H9 (cell line): ENCODE measurements around the gene TMCO4. TPM values are rescaled to one million over a fixed set of nuclear protein-coding genes. Genes with fewer than 3 reads are reported as not detected.

Experiments
- DNase-seq: peaks from one replicate; pipeline ENCODE4 v3.0.0-alpha.2; 2017
- H2AFZ ChIP-seq: one replicate; pipeline ENCODE4 v1.6.1; 2013; ENCODE audit warnings: mild to moderate bottlenecking, low read length, control low read depth, moderate library complexity
- H2AK5ac ChIP-seq: 2 replicates; pipeline ENCODE4 v1.6.1; 2013; ENCODE audit warnings: low read length, control low read depth, mixed read lengths; ENCODE audit not compliant: insufficient read length
- H2BK120ac ChIP-seq: one replicate; pipeline ENCODE4 v1.6.1; 2013; ENCODE audit warnings: low read depth, mild to moderate bottlenecking, low read length, control low read depth, inconsistent platforms; ENCODE audit not compliant: poor library complexity, severe bottlenecking
- H2BK12ac ChIP-seq: 2 replicates; pipeline ENCODE4 v1.6.1; 2013; ENCODE audit warnings: low read length, control low read depth, mixed read lengths, low read depth; ENCODE audit not compliant: insufficient read length
- H2BK15ac ChIP-seq: 2 replicates; pipeline ENCODE4 v1.6.1; 2013; ENCODE audit warnings: low read depth, low read length, control low read depth
- H2BK20ac ChIP-seq: one replicate; pipeline ENCODE4 v1.6.1; 2013; ENCODE audit warnings: low read depth, mild to moderate bottlenecking, low read length, control low read depth, inconsistent platforms; ENCODE audit not compliant: poor library complexity, severe bottlenecking
- H2BK5ac ChIP-seq: 2 replicates; pipeline ENCODE4 v1.6.1; 2013; ENCODE audit warnings: low read length, control low read depth, mixed read lengths; ENCODE audit not compliant: insufficient read length
- H3K14ac ChIP-seq: 2 replicates; pipeline ENCODE4 v1.6.1; 2013; ENCODE audit warnings: low read length, control low read depth; ENCODE audit not compliant: insufficient read depth
- H3K18ac ChIP-seq: 2 replicates; pipeline ENCODE4 v1.6.1; 2013; ENCODE audit warnings: low read depth, mild to moderate bottlenecking, mixed read lengths, low read length, control low read depth; ENCODE audit not compliant: insufficient read length
- H3K23ac ChIP-seq: 2 replicates; pipeline ENCODE4 v1.6.1; 2013; ENCODE audit warnings: low read length, control low read depth, mixed read lengths, low read depth; ENCODE audit not compliant: insufficient read length
- H3K23me2 ChIP-seq: 2 replicates; pipeline ENCODE4 v1.6.1; 2013; ENCODE audit warnings: low read depth, mild to moderate bottlenecking, mixed read lengths, low read length, control low read depth; ENCODE audit not compliant: insufficient read length, poor library complexity, severe bottlenecking
- H3K27ac ChIP-seq: 2 replicates; pipeline ENCODE4 v1.5.1; 2013; ENCODE audit warnings: low read length, control low read depth, mixed read lengths, low read depth; ENCODE audit not compliant: insufficient read length
- H3K27me3 ChIP-seq: 2 replicates; pipeline ENCODE4 v1.6.1; 2013; ENCODE audit warnings: low read length, control low read depth, inconsistent platforms; ENCODE audit not compliant: insufficient read depth
- H3K4ac ChIP-seq: 2 replicates; pipeline ENCODE4 v1.6.1; 2013; ENCODE audit warnings: low read depth, mild to moderate bottlenecking, control low read depth, inconsistent platforms, low read length, moderate library complexity
- H3K4me1 ChIP-seq: 2 replicates; pipeline ENCODE4 v1.6.1; 2013; ENCODE audit warnings: low read length, control low read depth, inconsistent platforms; ENCODE audit not compliant: insufficient read depth
- H3K4me2 ChIP-seq: 2 replicates; pipeline ENCODE4 v1.6.1; 2013; ENCODE audit warnings: low read length, control low read depth, mixed read lengths; ENCODE audit not compliant: insufficient read length, insufficient read depth
- H3K56ac ChIP-seq: 2 replicates; pipeline ENCODE4 v1.6.1; 2013; ENCODE audit warnings: low read depth, mild to moderate bottlenecking, mixed read lengths, low read length, control low read depth; ENCODE audit not compliant: insufficient read length
- H3K79me1 ChIP-seq: 2 replicates; pipeline ENCODE4 v1.6.1; 2013; ENCODE audit warnings: low read depth, mild to moderate bottlenecking, moderate library complexity, low read length, control low read depth, inconsistent platforms; ENCODE audit not compliant: insufficient read depth, poor library complexity, severe bottlenecking
- H3K79me2 ChIP-seq: 2 replicates; pipeline ENCODE4 v1.6.1; 2013; ENCODE audit warnings: low read length, control low read depth, inconsistent platforms; ENCODE audit not compliant: insufficient read depth
- H3K9ac ChIP-seq: 2 replicates; pipeline ENCODE4 v1.6.1; 2013; ENCODE audit warnings: low read length, control low read depth, mixed read lengths; ENCODE audit not compliant: insufficient read length; ENCODE audit errors: extremely low read depth
- H3K9me3 ChIP-seq: one replicate; pipeline ENCODE4 v1.6.1; 2013; ENCODE audit warnings: low read depth, low read length, inconsistent platforms; ENCODE audit not compliant: control insufficient read depth
- H3T11ph ChIP-seq: one replicate; pipeline ENCODE4 v1.6.1; 2013; ENCODE audit warnings: mild to moderate bottlenecking, low read length, control low read depth, inconsistent platforms
- H4K20me1 ChIP-seq: one replicate; pipeline ENCODE4 v1.6.1; 2013; ENCODE audit not compliant: control insufficient read depth, insufficient read length, insufficient read depth
- H4K5ac ChIP-seq: 2 replicates; pipeline ENCODE4 v1.6.1; 2013; ENCODE audit warnings: low read depth, mild to moderate bottlenecking, mixed read lengths, low read length, control low read depth; ENCODE audit not compliant: insufficient read length
- H4K8ac ChIP-seq: replicated peaks from 2 replicates; pipeline ENCODE4 v1.6.1; 2013; ENCODE audit warnings: low read length, control low read depth, mixed read lengths, low read depth; ENCODE audit not compliant: insufficient read length
- H4K91ac ChIP-seq: 2 replicates; pipeline ENCODE4 v1.6.1; 2013; ENCODE audit warnings: low read depth, mild to moderate bottlenecking, moderate library complexity, mixed read lengths, low read length, control low read depth; ENCODE audit not compliant: insufficient read length
- H3K27ac Mint-ChIP-seq, 3 experiments: 2 replicates in 2 of 3; 3 replicates in 1 of 3; pipeline ENCODE4 v1.8.0; 2020 to 2021; ENCODE audit warnings: mixed read lengths in 3 of 3, mild to moderate bottlenecking in 1 of 3, moderate library complexity in 1 of 3
- H3K27me3 Mint-ChIP-seq: 2 replicates; pipeline ENCODE4 v1.8.0; 2021; ENCODE audit warnings: low read depth, mild to moderate bottlenecking, moderate library complexity, mixed read lengths
- H3K36me3 Mint-ChIP-seq, 3 experiments: 2 replicates in 2 of 3; 3 replicates in 1 of 3; pipeline ENCODE4 v1.8.0; 2020 to 2021; ENCODE audit warnings: low read depth in 3 of 3, mixed read lengths in 3 of 3; ENCODE audit not compliant: insufficient read depth in 1 of 3
- H3K4me1 Mint-ChIP-seq, 2 experiments: 2 replicates each; pipeline ENCODE4 v1.8.0; 2020; ENCODE audit warnings: mixed read lengths in 2 of 2
- H3K4me3 Mint-ChIP-seq, 2 experiments: 2 replicates in 1 of 2; 3 replicates in 1 of 2; pipeline ENCODE4 v1.8.0; 2020 to 2021; ENCODE audit warnings: mild to moderate bottlenecking in 2 of 2, mixed read lengths in 2 of 2, moderate library complexity in 1 of 2
- H3K9me3 Mint-ChIP-seq, 2 experiments: 2 replicates in 1 of 2; 3 replicates in 1 of 2; pipeline ENCODE4 v1.8.0; 2020; ENCODE audit warnings: mild to moderate bottlenecking in 2 of 2, mixed read lengths in 2 of 2, moderate library complexity in 1 of 2
- WGBS: extraction: QIAGEN DNeasy Blood & Tissue Kit; methylation state at CpG from one replicate; pipeline ENCODE4 v1.1.7; 2013; ENCODE audit warnings: missing lambda C conversion rate, low lambda C conversion rate, mixed read lengths; ENCODE audit not compliant: insufficient read length; ENCODE audit errors: extremely low coverage; 5-methylcytosine and 5-hydroxymethylcytosine counted together
- total RNA-seq: library from RNA; stranded (reverse); gene quantifications from 2 replicates; pipeline ENCODE4 v1.2.1, GENCODE V29; 2021
- TF ChIP-seq, protein P1 (sequence below): fragments of 200-600 bp; sonication (generic); conservative IDR thresholded peaks from 3 replicates; pipeline ENCODE4 v1.8.0; 2021; ENCODE audit warnings: antibody characterized with exemption, mild to moderate bottlenecking

The TMCO4 gene
- total RNA-seq, 1 experiment from 2014 or later: 4.0 TPM

DNA sequence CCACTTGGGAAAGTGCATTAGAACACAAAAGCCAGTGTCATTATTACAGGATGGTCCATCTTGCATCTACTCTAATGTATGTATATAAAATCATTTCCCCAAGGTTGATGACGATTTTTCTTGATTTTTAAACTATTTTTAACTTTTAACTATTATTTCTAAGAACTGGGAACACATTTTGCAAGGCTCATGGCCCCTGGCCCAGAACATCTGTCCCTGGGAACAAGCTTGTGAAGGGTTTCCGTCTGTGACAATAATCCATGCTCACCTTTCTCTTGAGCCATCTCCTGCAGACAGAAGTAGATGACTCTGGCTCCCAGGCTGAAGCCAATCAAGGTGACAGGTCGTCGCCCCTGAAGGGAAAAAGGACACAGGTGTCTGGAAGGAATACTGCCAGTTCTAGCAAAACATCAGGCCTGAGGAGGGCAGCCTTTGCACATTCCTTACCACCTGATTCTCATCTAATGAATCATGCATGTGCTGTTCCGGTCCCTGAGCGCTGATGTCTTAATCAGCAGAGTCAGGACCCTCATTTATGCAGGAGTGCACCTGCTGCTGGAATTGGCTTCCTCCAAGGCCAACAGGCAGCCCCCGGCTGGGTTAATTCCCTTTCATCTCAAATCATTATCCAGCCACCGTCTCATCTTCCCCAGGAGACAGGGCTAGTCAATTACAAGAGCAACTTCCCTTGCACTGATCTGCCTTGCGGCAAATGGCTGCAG is 62.5 kb downstream of the TMCO4 start:
- H2BK12ac ChIP-seq: no peak overlapping the region
- Mint-ChIP-seq H3K4me1 (no peaks in the 10 kb centered on the region), H3K27me3 (peaks cover 14% of the 10 kb centered on the region), H3K4me3 (no peak overlapping the region), H3K9me3 (peaks cover 0 to 3% of the 10 kb centered on the region in 2 experiments; a peak in 3 of 5 replicates), H3K27ac (no peak overlapping the region), H3K36me3 (no peaks in the 10 kb centered on the region)
- no peak overlapping the region for H3K4ac ChIP-seq
- H2BK20ac ChIP-seq: no peak overlapping the region
- no peak overlapping the region for H2BK5ac ChIP-seq
- H4K91ac ChIP-seq: no peak overlapping the region
- no peaks in the 10 kb centered on the region for H3K23me2 ChIP-seq
- H3T11ph ChIP-seq: no peak overlapping the region
- no peaks in the 10 kb centered on the region for H3K79me1 ChIP-seq
- H3K56ac ChIP-seq: no peak overlapping the region
- H3K14ac ChIP-seq: no peak overlapping the region
- no peak overlapping the region for H4K8ac ChIP-seq
- H3K9me3 ChIP-seq: no peaks in the 10 kb centered on the region
- DNase-seq: no peak
- no peak overlapping the region for H2BK15ac ChIP-seq
- H3K4me1 ChIP-seq: no peaks in the 10 kb centered on the region
- no CpG with 5 or more reads among the region's 9 CpGs for WGBS
- H3K27me3 ChIP-seq: no peaks in the 10 kb centered on the region; the same call in 1 of the 2 replicates
- no peaks in the 10 kb centered on the region for H3K79me2 ChIP-seq
- H3K4me2 ChIP-seq: no peak overlapping the region
- no peak overlapping the region for H4K5ac ChIP-seq
- H3K9ac ChIP-seq: no peak overlapping the region
- no peak overlapping the region for H2AK5ac ChIP-seq
- no peak overlapping the region for H3K27ac ChIP-seq
- no peak overlapping the region for H2AFZ ChIP-seq
- H4K20me1 ChIP-seq: no peaks in the 10 kb centered on the region
- H2BK120ac ChIP-seq: no peak overlapping the region
- no peak overlapping the region for H3K18ac ChIP-seq
- TF ChIP-seq, protein P1, sequence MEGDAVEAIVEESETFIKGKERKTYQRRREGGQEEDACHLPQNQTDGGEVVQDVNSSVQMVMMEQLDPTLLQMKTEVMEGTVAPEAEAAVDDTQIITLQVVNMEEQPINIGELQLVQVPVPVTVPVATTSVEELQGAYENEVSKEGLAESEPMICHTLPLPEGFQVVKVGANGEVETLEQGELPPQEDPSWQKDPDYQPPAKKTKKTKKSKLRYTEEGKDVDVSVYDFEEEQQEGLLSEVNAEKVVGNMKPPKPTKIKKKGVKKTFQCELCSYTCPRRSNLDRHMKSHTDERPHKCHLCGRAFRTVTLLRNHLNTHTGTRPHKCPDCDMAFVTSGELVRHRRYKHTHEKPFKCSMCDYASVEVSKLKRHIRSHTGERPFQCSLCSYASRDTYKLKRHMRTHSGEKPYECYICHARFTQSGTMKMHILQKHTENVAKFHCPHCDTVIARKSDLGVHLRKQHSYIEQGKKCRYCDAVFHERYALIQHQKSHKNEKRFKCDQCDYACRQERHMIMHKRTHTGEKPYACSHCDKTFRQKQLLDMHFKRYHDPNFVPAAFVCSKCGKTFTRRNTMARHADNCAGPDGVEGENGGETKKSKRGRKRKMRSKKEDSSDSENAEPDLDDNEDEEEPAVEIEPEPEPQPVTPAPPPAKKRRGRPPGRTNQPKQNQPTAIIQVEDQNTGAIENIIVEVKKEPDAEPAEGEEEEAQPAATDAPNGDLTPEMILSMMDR: peak; percentile 19; the same call in 1 of the 3 replicates
- no peak overlapping the region for H3K23ac ChIP-seq
